Activated T-cell treated with anti-CD3 and anti-CD28 coated beads for 24 hours (primary cell): ENCODE data around the gene CCDC88B.

ENCODE experiments used
- DNase-seq: peaks from one replicate; pipeline ENCODE4 v3.0.0-alpha.2; 2020; ENCODE audit warnings: low read depth

The CCDC88B gene, protein sequence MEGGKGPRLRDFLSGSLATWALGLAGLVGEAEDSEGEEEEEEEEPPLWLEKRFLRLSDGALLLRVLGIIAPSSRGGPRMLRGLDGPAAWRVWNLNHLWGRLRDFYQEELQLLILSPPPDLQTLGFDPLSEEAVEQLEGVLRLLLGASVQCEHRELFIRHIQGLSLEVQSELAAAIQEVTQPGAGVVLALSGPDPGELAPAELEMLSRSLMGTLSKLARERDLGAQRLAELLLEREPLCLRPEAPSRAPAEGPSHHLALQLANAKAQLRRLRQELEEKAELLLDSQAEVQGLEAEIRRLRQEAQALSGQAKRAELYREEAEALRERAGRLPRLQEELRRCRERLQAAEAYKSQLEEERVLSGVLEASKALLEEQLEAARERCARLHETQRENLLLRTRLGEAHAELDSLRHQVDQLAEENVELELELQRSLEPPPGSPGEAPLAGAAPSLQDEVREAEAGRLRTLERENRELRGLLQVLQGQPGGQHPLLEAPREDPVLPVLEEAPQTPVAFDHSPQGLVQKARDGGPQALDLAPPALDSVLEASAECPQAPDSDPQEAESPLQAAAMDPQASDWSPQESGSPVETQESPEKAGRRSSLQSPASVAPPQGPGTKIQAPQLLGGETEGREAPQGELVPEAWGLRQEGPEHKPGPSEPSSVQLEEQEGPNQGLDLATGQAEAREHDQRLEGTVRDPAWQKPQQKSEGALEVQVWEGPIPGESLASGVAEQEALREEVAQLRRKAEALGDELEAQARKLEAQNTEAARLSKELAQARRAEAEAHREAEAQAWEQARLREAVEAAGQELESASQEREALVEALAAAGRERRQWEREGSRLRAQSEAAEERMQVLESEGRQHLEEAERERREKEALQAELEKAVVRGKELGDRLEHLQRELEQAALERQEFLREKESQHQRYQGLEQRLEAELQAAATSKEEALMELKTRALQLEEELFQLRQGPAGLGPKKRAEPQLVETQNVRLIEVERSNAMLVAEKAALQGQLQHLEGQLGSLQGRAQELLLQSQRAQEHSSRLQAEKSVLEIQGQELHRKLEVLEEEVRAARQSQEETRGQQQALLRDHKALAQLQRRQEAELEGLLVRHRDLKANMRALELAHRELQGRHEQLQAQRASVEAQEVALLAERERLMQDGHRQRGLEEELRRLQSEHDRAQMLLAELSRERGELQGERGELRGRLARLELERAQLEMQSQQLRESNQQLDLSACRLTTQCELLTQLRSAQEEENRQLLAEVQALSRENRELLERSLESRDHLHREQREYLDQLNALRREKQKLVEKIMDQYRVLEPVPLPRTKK (N-terminal part only)

GRCh38 chr11:64339754-64340408 is at the start of gene CCDC88B:
TSS of gene CCDC88B (plus strand) at chr11:64340204. CDS start at chr11:64340267, 63 bp downstream.
- peak; percentile 73 for DNase-seq

GRCh38 chr11:64290352-64291261 is 49.4 kb upstream of the CCDC88B start:
- DNase-seq: no peak

DNA sequence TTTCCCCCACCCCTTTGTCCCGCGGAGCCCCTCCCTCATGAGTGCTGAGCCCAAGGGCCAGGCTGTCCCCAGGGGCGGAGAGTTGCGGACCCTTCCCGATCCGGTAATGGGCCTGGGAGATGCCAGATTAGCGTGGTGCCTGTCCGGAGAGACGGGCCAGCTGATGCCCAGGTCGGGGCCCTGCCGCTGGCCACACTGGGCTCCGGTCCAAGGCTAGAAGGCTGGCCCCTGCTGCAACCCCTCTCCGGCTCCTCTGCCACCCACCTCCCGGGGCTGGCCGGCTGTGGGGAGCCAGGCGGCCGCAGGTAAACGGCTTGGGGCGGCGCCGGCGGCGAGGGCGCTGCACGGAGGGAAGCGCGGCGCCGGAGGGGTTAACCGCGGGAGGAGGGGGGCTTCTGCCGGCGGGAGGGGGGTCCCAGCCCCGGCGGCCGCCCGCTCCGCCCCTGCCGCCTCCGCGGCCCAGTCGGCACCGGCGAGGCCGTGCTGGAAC is 48.7 kb upstream of the CCDC88B start, which contains the start of gene KCNK4:
Gene KCNK4 (plus strand): TSS at position 41 of the 490 bp plus-strand sequence. CDS start 1,717 bp downstream, outside the sequence.
- no peak for DNase-seq

DNA sequence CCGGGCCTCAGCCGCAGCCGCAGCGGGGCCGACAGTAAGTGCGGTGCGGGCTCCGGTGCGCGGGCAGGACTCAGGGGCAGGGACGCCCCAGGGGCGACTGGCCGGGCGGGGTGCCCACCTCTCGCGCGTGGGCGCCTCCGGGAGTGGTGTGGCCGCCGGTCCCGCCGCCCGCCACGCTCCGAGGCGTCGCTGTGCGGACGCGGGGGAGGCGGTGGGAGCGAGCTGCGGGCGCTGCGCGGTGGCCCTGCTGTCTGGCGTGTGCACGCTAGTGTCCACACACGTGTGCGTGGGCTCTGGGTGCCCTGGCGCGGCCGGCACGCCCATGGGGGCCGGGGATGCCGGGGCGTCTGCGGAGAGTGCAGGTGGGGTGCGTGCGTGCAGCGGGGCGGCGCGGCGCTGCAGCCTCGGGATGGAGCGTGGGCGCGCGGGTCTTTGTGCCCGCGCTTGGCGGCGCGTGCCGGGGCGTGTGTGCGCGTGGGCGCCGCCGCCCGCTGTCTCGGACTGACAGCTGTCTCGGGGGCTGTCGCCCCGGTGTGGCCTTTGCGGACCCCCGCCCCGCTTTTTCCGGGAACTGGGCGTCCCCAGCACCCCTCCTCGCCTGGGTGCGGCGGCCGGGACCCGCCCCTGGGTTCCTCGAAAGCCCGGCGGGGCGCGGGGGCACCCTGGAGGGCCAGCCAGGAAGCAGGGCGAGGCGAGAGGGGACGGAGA is 48.1 kb upstream of the CCDC88B start:
- DNase-seq: no peak

DNA sequence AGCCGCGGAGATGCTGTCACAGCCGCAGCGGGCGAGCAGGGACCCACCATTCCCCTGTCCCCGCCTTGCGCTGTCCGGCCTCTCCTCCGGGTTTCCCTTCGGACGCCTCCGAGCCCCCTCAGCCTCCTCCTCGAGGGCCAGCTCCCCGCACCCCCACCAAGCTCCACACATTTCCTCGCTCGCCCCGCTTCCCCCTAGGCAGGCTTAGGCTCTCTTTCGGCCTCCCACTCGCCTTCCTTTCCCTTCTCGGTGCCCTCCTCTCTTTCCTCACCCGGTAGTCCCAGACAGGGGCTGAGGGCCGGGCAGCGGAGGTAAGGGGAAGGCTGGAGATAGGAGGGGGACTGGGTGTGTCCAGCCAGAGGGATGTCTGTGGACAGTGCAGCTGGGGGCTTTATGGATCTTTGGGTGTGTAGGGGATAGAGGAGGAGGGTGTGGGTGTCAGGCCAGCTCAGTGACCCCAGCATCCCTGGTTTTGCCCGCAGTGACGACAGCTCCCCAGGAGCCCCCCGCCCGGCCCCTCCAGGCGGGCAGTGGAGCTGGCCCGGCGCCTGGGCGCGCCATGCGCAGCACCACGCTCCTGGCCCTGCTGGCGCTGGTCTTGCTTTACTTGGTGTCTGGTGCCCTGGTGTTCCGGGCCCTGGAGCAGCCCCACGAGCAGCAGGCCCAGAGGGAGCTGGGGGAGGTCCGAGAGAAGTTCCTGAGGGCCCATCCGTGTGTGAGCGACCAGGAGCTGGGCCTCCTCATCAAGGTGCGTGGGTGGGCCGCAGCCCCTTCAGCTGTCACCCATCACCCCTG is 47.3 kb upstream of the CCDC88B start:
- DNase-seq: no peak

GRCh38 chr11:64294774-64295173 is 45.2 kb upstream of the CCDC88B start:
- no peak for DNase-seq

DNA sequence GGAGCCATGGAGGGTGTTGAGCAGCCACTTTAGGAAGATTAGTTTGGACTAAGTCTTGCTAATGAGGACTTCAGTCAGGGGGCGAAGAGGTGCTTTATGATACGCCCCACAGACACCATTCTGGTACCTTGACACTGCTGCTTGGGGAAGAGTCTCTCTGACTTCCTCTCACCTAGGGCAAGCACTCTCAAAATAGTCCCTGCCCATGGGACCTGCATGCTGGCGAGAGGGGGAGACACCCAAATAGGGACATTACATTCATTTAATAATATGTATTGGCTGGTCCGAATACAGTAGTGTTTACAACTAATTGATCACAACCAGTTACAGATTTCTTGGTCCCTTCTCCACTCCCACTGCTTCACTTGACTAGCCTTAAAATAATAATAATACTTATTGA is 44.2 kb upstream of the CCDC88B start:
- DNase-seq: no peak

DNA sequence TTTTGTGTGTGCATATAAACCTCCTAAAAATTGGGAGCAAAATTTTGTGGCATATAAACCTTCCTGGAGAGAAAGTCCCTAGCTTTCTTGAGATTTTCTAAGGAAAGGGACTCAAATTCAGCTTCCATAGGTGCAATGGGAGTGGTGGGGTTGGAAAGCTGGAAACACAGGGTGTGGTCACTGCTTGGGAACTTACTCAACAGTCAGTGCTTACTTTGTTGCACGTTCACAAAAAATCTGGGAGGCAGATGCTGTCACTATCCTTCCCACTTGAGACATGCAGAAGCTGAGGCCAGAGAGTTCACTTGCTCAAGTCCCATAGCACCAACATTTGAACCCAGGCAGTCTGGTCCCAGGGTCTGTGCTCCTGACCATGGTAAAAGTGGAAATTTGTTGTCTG is 43.8 kb upstream of the CCDC88B start:
- no peak for DNase-seq

DNA sequence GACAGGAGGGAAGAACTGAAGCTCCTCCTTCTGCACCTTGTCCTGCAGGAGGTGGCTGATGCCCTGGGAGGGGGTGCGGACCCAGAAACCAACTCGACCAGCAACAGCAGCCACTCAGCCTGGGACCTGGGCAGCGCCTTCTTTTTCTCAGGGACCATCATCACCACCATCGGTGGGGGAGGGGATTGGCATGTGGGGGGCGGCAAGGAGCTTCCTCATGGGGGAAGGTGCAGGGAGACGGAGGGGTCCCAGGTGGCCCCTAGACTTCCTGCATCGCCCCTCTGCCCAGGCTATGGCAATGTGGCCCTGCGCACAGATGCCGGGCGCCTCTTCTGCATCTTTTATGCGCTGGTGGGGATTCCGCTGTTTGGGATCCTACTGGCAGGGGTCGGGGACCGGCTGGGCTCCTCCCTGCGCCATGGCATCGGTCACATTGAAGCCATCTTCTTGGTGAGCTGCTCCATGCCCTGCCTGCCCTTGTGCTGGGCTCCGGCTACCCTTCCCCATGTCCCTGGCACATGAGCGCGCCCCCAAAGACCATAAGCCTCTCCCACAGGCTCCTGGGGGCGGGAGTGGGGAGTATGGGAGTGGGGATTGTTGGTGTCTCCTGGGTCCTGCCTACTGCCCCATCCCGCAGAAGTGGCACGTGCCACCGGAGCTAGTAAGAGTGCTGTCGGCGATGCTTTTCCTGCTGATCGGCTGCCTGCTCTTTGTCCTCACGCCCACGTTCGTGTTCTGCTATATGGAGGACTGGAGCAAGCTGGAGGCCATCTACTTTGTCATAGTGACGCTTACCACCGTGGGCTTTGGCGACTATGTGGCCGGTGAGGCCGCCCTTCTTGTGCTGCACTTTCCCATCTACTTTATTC is 42.9 kb upstream of the CCDC88B start:
- DNase-seq: no peak

DNA sequence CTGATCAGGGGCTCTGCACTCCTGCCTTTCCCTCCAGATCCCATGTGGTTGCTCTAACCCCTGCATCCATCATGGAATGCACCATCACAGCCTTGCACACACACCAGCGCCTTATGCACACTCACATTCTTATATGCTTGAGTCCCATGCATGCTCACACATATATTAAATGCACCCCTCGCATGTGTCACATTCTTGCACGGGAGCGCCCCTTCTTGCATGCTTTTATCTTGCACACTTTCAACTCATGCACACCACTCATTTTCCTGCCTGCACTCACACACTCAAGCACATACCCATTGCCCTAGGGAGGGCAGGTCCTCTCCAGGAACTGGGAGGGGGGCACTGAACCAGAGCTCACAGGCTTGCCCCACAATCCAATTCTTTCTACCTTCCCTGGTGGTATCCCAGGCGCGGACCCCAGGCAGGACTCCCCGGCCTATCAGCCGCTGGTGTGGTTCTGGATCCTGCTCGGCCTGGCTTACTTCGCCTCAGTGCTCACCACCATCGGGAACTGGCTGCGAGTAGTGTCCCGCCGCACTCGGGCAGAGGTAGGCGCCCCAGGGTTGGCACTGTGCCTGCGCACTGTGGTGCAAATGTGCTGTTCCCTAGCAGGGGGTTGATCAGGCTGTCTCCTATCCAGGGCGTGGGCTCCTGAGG is 42.2 kb upstream of the CCDC88B start:
- no peak for DNase-seq

DNA sequence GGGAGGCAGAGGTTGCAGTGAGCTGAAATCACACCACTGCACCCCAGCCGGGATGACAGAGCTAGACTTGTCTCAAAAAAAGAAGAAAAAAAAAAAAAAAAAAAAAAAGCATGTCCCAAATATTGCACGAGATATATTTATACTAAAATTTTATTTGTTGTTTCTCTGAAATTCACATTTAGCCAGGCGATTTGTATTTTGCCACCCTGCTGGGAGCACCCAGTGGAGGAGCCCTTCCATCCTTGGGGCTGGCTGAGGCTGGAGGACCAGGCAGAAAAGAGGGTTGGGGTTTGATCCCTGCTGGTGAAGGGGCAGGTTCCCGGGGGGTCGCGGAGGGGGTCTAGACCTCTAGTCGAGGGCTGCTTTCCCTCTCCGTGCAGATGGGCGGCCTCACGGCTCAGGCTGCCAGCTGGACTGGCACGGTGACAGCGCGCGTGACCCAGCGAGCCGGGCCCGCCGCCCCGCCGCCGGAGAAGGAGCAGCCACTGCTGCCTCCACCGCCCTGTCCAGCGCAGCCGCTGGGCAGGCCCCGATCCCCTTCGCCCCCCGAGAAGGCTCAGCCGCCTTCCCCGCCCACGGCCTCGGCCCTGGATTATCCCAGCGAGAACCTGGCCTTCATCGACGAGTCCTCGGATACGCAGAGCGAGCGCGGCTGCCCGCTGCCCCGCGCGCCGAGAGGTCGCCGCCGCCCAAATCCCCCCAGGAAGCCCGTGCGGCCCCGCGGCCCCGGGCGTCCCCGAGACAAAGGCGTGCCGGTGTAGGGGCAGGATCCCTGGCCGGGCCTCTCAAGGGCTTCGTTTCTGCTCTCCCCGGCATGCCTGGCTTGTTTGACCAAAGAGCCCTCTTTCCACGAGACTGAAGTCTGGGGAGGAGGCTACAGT is 40.8 kb upstream of the CCDC88B start:
- no peak for DNase-seq

- no peak for DNase-seq
These were observed 40.0 kb upstream of the CCDC88B start, which contains the start of gene CATSPERZ for GRCh38 chr11:64299847-64300648. TSS of gene CATSPERZ (plus strand) at chr11:64300358. CDS start at chr11:64300411, 53 bp downstream.

GRCh38 chr11:64303109-64304031 is 36.6 kb upstream of the CCDC88B start:
- DNase-seq: no peak

GRCh38 chr11:64304032-64304315 is 36.0 kb upstream of the CCDC88B start:
- DNase-seq: no peak
